Rectal smooth muscle tissue (tissue), 1 donor: ENCODE data around the gene ALG12.

Experiments
- H3K27ac ChIP-seq: one replicate; pipeline ENCODE4 v1.7.0; 2013; ENCODE audit warnings: low read depth, low read length, inconsistent platforms
- H3K27me3 ChIP-seq: one replicate; pipeline ENCODE4 v1.7.0; 2013; ENCODE audit warnings: low read length; ENCODE audit not compliant: control insufficient read depth, insufficient read depth
- H3K36me3 ChIP-seq: one replicate; pipeline ENCODE4 v1.7.0; 2013; ENCODE audit warnings: low read length; ENCODE audit not compliant: control insufficient read depth, insufficient read depth
- H3K4me1 ChIP-seq: one replicate; pipeline ENCODE4 v1.7.0; 2013; ENCODE audit warnings: low read length; ENCODE audit not compliant: control insufficient read depth, insufficient read depth
- H3K4me3 ChIP-seq: one replicate; pipeline ENCODE4 v1.7.0; 2013; ENCODE audit warnings: low read length
- H3K9ac ChIP-seq: one replicate; pipeline ENCODE4 v1.7.0; 2013; ENCODE audit warnings: low read length

Gene ALG12

DNA sequence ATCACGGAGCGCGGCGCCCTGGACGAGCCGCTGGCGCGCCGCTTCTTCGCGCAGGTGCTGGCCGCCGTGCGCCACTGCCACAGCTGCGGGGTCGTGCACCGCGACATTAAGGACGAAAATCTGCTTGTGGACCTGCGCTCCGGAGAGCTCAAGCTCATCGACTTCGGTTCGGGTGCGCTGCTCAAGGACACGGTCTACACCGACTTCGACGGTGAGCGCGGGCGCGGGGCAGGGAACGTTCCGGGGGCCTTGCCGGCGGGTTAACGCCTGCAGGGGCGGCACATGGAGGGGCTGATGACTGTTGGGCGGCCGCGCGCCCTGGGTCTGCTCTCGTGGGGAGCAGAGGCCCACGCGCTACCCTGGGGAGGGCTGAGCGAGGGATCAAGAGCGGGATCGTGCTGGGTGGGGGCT is 43.4 kb upstream of the ALG12 start:
- Histone ChIP-seq H3K27me3 (no peaks in the 10 kb centered on the region), H3K4me3 (peak overlapping the region; percentile 86), H3K9ac (peak overlapping the region; percentile 87), H3K27ac (peak overlapping the region; percentile 73), H3K36me3 (peaks cover 9% of the 10 kb centered on the region), H3K4me1 (peaks cover 12% of the 10 kb centered on the region)

DNA sequence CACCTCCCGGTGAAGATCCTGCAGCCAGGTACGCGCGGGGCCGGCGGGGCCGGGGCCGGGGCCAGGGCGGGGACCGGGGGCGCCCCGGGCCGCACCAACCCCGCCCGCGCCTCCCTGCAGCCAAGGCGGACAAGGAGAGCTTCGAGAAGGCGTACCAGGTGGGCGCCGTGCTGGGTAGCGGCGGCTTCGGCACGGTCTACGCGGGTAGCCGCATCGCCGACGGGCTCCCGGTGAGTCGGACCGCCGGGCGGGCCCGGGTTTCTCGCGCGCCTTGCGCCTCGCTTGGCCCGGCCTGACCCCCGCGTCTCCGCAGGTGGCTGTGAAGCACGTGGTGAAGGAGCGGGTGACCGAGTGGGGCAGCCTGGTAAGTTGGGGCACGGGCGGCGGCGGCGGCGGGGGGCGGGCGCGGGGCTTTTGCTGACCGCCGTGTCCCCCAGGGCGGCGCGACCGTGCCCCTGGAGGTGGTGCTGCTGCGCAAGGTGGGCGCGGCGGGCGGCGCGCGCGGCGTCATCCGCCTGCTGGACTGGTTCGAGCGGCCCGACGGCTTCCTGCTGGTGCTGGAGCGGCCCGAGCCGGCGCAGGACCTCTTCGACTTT is 42.9 kb upstream of the ALG12 start:
- Histone ChIP-seq H3K4me1 (peaks cover 12% of the 10 kb centered on the region), H3K36me3 (peaks cover 9% of the 10 kb centered on the region), H3K4me3 (peak overlapping the region; percentile 86), H3K9ac (peak overlapping the region; percentile 87), H3K27me3 (no peaks in the 10 kb centered on the region), H3K27ac (peak overlapping the region; percentile 73)

DNA sequence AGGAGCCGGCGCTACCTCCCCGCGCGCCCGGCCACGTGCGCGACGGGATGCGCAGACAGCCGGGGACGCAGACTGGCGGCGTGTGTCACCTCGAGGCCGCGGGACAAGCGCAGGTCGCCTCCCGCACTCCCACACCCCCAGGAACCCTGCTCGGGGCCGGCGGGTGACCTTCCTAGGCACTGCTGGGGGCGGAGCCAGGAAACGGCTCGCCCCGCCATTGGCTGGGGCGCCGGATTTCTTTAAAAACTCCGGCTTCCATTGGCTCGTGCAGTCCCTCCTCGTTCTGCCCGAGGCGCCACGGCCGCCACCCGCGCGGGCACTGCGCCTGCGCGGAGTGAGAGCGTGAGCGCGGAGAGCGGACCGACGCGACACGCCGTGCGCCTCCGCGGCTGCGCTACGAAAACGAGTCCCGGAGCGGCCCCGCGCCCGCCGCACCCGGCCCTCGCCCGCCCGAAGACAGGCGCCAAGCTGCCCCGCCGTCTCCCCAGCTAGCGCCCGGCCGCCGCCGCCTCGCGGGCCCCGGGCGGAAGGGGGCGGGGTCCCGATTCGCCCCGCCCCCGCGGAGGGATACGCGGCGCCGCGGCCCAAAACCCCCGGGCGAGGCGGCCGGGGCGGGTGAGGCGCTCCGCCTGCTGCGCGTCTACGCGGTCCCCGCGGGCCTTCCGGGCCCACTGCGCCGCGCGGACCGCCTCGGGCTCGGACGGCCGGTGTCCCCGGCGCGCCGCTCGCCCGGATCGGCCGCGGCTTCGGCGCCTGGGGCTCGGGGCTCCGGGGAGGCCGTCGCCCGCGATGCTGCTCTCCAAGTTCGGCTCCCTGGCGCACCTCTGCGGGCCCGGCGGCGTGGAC is 42.1 kb upstream of the ALG12 start, which contains the start of gene PIM3:
Gene PIM3 (plus strand): TSS at position 614 of the 846 bp plus-strand sequence. CDS start 176 bp downstream, at position 790.
- H3K36me3 ChIP-seq = peaks cover 9% of the 10 kb centered on the region
- peaks cover 12% of the 10 kb centered on the region for H3K4me1 ChIP-seq
- H3K9ac ChIP-seq = peak within 1 kb of the TSS; percentile 87
- H3K27ac ChIP-seq = peak within 1 kb of the TSS; percentile 83
- H3K27me3 ChIP-seq = no peaks in the 10 kb centered on the region
- H3K4me3 ChIP-seq = peak within 1 kb of the TSS; percentile 86

DNA sequence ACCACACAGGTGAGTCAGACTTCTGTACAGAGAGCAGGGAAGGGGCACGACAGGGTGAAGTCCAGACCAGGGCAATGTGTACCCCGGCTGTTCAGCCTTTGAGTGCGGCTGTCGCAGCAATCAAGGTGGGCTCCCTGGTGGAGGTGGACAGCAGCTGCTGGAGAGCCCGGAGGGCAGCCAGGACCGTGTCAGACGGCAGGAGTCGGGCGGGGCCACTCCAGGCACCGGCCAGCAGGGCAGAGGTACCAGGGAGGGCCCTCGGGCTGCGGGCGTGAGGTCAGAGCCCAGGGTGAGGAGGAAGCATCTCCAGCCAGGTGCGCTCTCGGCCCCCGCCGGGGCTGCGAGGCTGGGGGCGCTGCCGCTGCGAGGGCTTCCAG is 41.5 kb upstream of the ALG12 start:
- H3K36me3 ChIP-seq = peaks cover 9% of the 10 kb centered on the region
- peak overlapping the region; percentile 86 for H3K4me3 ChIP-seq
- peak overlapping the region; percentile 83 for H3K27ac ChIP-seq
- H3K27me3 ChIP-seq = no peaks in the 10 kb centered on the region
- H3K4me1 ChIP-seq = peaks cover 12% of the 10 kb centered on the region
- peak overlapping the region; percentile 71 for H3K9ac ChIP-seq

DNA sequence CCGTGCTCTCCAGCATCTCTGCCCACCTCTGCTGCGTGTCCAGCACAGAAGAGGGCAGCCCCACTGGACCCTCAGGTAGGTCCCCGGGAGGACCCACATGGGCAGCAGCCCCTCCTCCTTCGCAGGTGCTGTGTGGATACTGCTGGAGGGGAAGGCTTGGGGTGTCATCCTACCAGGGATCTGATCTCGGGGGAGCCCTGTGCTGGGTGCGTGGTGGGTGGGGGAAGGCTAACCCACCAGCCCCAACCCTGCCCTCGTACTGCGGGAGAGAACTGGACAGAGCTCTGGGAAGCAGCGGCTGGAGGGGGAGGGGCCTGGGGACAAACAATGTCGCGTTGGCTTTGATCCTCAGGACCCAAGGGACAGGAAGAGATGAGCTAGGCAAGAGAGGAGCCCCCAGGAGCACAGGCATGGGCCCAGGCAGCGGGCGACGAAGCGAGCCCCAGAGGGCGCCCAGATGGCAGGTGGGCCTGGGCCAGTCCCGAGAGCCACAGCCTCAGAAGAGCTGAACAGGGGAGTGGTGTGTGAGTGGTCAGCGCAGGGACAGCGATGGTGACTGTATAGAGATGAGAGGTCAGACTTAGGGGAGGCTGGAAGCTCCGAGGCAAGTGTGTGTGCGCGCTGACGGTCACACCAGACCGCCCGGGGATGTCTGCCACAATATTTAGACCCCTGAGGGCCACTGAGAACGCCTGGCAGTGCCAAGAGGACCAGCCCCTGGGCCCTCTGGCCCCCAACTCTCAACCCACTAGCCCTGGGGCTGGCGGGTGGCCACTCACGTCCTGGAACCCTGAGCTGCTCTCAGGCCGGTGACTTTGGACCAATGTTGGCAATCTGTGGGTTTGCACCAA is 40.9 kb upstream of the ALG12 start:
- peaks cover 12% of the 10 kb centered on the region for H3K4me1 ChIP-seq
- no peak overlapping the region for H3K27ac ChIP-seq
- H3K9ac ChIP-seq = peak overlapping the region; percentile 71

DNA sequence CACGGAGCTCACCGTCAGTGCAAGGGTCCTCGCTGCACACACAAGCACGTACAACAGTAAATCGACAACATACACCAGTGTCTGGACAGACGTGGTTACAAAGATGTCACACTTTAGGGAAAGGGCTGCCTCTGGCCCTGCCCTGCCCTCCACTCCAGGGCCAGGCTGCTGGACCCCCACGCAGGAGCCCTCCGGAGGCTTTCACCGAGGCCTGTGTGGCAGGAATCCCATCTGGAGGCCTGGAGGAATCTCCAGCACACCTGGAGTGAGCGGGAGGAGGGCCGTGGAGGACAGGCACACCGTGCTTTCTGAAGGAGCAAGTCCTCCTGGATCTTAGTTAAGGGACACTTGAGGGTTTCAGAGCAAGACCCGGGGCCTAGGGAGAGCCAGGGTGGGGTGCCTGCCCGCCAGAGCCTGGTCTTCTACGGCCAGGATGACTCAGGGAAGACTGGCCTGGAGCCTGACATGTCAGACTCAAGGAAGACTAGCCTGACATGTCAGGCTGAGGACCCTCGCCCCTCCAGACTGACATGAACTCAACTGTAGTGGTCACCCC is 40.2 kb upstream of the ALG12 start:
- Histone ChIP-seq H3K9ac (no peak overlapping the region), H3K4me3 (no peak overlapping the region), H3K27ac (no peak overlapping the region), H3K27me3 (no peaks in the 10 kb centered on the region), H3K4me1 (peaks cover 8% of the 10 kb centered on the region), H3K36me3 (peaks cover 6% of the 10 kb centered on the region)

More for the DNA sequence above, 40.9 kb upstream of the ALG12 start:
- peak overlapping the region; percentile 86 for H3K4me3 ChIP-seq
- peaks cover 9% of the 10 kb centered on the region for H3K36me3 ChIP-seq
- no peaks in the 10 kb centered on the region for H3K27me3 ChIP-seq

DNA sequence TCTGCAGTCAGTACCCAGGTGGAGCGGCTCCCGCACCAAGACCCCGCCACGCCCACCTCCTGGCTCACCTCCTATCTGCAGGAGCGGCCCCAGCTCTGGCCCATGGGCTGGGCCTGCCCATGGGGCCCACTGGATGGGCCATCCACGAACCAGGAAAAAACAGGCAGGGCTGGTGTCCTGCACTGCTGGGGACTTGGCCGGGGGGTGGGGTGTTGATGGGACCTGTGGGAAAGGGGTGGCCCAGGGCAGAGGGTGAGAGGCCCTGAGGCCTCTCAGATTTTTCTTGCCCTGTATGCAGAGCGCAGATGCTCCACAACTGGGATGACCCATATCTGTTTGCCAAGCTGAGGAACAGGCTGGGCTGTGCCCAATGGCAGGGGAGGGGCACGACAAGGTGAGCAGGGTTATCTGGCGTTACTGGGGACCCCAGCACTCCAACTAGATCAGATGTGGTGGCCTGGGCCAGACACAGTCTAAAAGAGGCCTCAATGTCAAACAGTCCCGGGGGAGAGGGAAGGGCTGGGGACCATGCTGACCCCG is 39.7 kb upstream of the ALG12 start:
- peaks cover 5% of the 10 kb centered on the region for H3K4me1 ChIP-seq
- no peak overlapping the region for H3K4me3 ChIP-seq
- H3K27ac ChIP-seq = no peak overlapping the region
- H3K27me3 ChIP-seq = no peaks in the 10 kb centered on the region
- H3K36me3 ChIP-seq = peaks cover 2% of the 10 kb centered on the region
- H3K9ac ChIP-seq = no peak overlapping the region

DNA sequence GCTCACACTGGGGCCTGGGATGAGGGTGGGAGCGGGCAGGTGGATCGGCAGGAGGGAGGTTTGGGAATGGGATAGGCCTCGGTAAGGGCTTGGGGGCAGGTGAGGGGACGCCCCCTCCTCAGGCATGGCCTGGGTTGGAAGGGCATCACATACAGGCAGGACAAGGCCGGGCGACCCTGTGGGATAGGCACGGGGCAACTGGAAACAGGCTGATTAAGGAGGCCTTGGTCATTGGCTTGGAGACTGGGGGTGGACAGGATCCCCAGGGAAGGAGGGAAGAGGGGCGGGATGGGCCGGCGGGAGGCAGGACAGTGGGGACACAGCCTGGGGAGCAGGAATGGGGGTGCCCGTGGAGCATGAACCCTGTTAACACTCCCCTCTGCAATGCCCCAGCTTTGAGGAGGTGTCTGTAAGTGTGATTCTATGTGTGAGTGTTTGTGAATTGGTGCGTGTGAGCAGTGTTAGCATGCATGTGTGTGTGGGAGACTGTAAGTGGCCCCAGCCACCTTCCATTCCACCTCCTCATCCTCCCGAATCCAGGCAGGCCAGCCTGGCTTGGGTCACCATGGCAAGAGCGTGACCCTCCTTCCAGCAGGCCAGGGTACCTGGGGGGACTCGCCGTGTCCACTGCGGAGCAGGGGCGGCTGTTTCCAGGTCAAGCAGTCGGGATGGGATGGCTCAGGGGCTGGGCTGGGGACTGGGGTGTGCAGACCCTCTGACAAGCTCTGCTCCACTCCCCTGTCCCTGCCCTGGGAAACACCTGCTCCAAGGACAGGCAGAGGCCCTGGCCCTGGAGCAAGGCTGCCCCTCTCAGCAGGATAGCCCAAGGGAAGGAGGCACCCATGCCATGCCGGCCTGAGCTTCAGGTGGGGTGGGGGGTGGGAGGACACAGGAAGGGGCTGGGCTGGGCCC is 38.9 kb upstream of the ALG12 start:
- Histone ChIP-seq H3K27ac (no peak overlapping the region), H3K4me1 (no peaks in the 10 kb centered on the region), H3K27me3 (no peaks in the 10 kb centered on the region)

DNA sequence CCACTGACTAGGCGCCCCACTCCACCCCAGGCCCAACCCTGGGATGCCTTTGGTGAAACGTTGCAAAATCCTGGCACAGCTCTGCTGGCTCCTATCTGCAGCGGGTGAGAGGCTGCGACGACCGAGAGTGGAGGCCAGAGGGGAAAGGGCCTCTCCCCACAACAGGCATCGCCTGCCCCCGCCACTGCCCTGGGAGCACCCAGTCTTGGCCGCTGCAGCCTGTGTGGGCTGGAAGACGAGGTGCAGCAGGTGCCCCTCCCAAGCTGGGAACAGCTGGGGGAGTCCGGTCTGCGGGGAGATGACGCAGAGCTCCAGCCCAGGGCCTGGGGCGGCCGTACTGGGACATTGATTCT is 38.2 kb upstream of the ALG12 start:
- Histone ChIP-seq H3K27ac (no peak overlapping the region), H3K4me1 (no peaks in the 10 kb centered on the region), H3K9ac (no peak overlapping the region)

More for the DNA sequence above, 38.9 kb upstream of the ALG12 start:
- no peaks in the 10 kb centered on the region for H3K36me3 ChIP-seq
- no peak overlapping the region for H3K4me3 ChIP-seq
- H3K9ac ChIP-seq = no peak overlapping the region

DNA sequence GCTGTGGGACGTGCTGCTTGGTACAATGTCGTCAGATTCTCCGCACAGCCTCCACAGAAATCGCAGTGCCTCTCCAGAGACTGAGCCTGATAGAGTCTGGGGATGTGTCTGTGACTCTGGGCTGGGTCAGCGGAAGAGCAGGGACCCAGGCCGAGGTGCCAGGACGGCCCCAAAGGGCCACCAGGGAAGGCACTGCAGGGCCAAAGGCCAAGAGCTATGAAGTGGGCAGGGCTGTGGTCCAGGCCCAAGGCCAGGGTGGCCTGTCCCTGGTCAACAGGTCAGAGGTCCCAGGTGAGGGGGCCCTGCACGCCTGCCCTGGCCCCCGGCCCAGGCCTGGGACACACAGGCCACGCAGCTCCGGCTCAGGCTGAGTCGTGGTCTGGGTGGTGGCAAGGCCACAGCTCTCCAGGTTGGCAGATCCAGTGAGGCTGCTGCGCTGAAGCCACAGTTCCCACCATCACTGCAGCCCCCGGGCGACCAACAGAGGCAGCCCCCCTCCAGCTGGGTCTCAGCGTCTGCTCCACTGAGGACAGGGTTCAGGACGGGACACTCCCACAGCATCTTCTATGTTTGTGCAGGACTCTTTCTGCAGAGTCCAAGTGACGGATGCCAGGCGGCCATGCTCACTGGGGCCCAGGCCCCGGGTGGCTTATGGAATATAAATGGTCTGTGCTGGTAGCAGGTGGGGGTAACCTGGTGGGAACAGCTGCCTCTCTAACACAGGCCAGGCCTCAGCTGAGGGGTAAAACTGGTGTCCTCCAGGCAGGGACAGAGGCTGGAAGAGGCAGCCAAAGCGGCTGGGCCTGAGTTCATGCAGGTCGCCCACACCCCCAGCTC is 37.6 kb upstream of the ALG12 start:
- no peaks in the 10 kb centered on the region for H3K4me1 ChIP-seq
- no peak overlapping the region for H3K4me3 ChIP-seq
- H3K9ac ChIP-seq = no peak overlapping the region
- H3K27ac ChIP-seq = no peak overlapping the region
- no peaks in the 10 kb centered on the region for H3K27me3 ChIP-seq
- H3K36me3 ChIP-seq = no peaks in the 10 kb centered on the region

More for the DNA sequence above, 38.2 kb upstream of the ALG12 start:
- H3K36me3 ChIP-seq = no peaks in the 10 kb centered on the region
- H3K4me3 ChIP-seq = no peak overlapping the region
- H3K27me3 ChIP-seq = no peaks in the 10 kb centered on the region
